Keratinocyte (primary cell): ENCODE measurements around the gene DPP10. TPM values are rescaled to one million over a fixed set of nuclear protein-coding genes. Genes with fewer than 3 reads are reported as not detected.

Experiments
- DNase-seq: peaks from one replicate; pipeline ENCODE4 v3.0.0-alpha.2; 2011; ENCODE audit warnings: low read depth, missing footprints, low spot score
- FAIRE-seq: peaks from 2 replicates; lab custom pipeline; 2011; peaks lifted over from hg19 to GRCh38; lab: Jason Lieb, UNC
- H2AFZ ChIP-seq: 2 replicates; pipeline ENCODE4 v1.6.0; 2012; ENCODE audit warnings: low read length, control low read depth, inconsistent platforms; ENCODE audit not compliant: control insufficient read depth
- H3K27ac ChIP-seq: 2 replicates; pipeline ENCODE4 v1.5.1; 2011; ENCODE audit warnings: low read length; ENCODE audit not compliant: control insufficient read depth, insufficient read depth
- H3K27me3 ChIP-seq: 3 replicates; pipeline ENCODE4 v1.6.0; 2011; ENCODE audit warnings: low read length; ENCODE audit not compliant: control insufficient read depth, insufficient read depth; ENCODE audit errors: extremely low read depth
- H3K36me3 ChIP-seq, 2 experiments: 2 replicates in 1 of 2; 3 replicates in 1 of 2; pipeline ENCODE4 v1.5.1; 2011; ENCODE audit warnings: low read length in 2 of 2, mild to moderate bottlenecking in 1 of 2; ENCODE audit not compliant: control insufficient read depth in 2 of 2, insufficient read depth in 2 of 2; ENCODE audit errors: extremely low read depth in 1 of 2
- H3K4me1 ChIP-seq: 3 replicates; pipeline ENCODE4 v1.5.1; 2011; ENCODE audit warnings: low read length; ENCODE audit not compliant: control insufficient read depth, insufficient read depth; ENCODE audit errors: extremely low read depth
- H3K4me2 ChIP-seq: 3 replicates; pipeline ENCODE4 v1.6.0; 2011; ENCODE audit warnings: low read depth, low read length; ENCODE audit not compliant: control insufficient read depth, insufficient read depth; ENCODE audit errors: extremely low read depth
- H3K4me3 ChIP-seq, 3 experiments: fragments of 200-600 bp in 1 of 3; sonication (generic) in 1 of 3; 2 replicates in 2 of 3; 3 replicates in 1 of 3; pipeline ENCODE4 v1.5.1; 2011 to 2016; ENCODE audit warnings: low read length in 3 of 3, mild to moderate bottlenecking in 3 of 3, control low read depth in 2 of 3, inconsistent platforms in 1 of 3, low read depth in 1 of 3, mixed read lengths in 1 of 3, mixed run types in 1 of 3, moderate library complexity in 1 of 3; ENCODE audit not compliant: control insufficient read depth in 2 of 3, insufficient read depth in 2 of 3; ENCODE audit errors: extremely low read depth in 1 of 3
- H3K79me2 ChIP-seq: 2 replicates; pipeline ENCODE4 v1.6.0; 2012; ENCODE audit warnings: low read length; ENCODE audit not compliant: control insufficient read depth, insufficient read depth
- H3K9ac ChIP-seq: 3 replicates; pipeline ENCODE4 v1.6.0; 2011; ENCODE audit warnings: low read length; ENCODE audit not compliant: control insufficient read depth, insufficient read depth; ENCODE audit errors: extremely low read depth
- H3K9me1 ChIP-seq: 3 replicates; pipeline ENCODE4 v1.6.0; 2011; ENCODE audit warnings: low read length; ENCODE audit not compliant: control insufficient read depth, insufficient read depth; ENCODE audit errors: extremely low read depth
- H3K9me3 ChIP-seq: 2 replicates; pipeline ENCODE4 v1.5.1; 2012; ENCODE audit warnings: low read depth, low read length; ENCODE audit not compliant: control insufficient read depth
- H4K20me1 ChIP-seq: 3 replicates; pipeline ENCODE4 v1.6.0; 2011; ENCODE audit warnings: low read length; ENCODE audit not compliant: control insufficient read depth, insufficient read depth; ENCODE audit errors: extremely low read depth
- CTCF ChIP-seq, 3 experiments: IDR thresholded peaks in 1 of 3; conservative IDR thresholded peaks in 1 of 3; optimal IDR thresholded peaks in 1 of 3; 2 replicates in 2 of 3; 3 replicates in 1 of 3; pipeline versions ENCODE3 to v1.5.1; 2011; ENCODE audit warnings: low read length in 3 of 3, mild to moderate bottlenecking in 3 of 3, moderate library complexity in 2 of 3, control low read depth in 1 of 3, inconsistent platforms in 1 of 3; ENCODE audit not compliant: insufficient read depth in 2 of 3; ENCODE audit errors: extremely low read depth in 1 of 3
- EZH2 ChIP-seq: IDR thresholded peaks from one replicate; pipeline ENCODE4 v1.6.1; 2012; ENCODE audit warnings: inconsistent platforms, mild to moderate bottlenecking, low read length, moderate library complexity
- dilution Hi-C: fragments of 300-500 bp; cut with MboI; formaldehyde crosslinking; loops from one replicate; pipeline ENCODE4 v1.7.0; 2020; ENCODE audit warnings: low sequenced_read_pairs; ENCODE audit not compliant: extremely low pct_ligation_motif_present
- polyA plus RNA-seq, 5 experiments: library from polyadenylated mRNA; depleted of rRNA in 3 of 5; stranded (reverse) in 3 of 5; stranded (forward) in 1 of 5; unstranded in 1 of 5; fragments of >200 nt; gene quantifications; 1 replicate in 1 of 5; 2 replicates in 3 of 5; 3 replicates in 1 of 5; pipeline versions ENCODE4 v1.2.1 to v1.2.3, GENCODE V29; 2011 to 2012; ENCODE audit warnings: missing spikeins in 2 of 5, low read depth in 1 of 5, low replicate concordance in 1 of 5

The DPP10 gene
- polyA plus RNA-seq, 1 donor (not counting 4 experiments of a cell fraction or from before 2014, with no cell fraction given) = not detected

GRCh38 chr2:114543236-114543766, 100.9 kb downstream of the DPP10 start:
- Histone ChIP-seq H3K9me1 (no peaks in the 10 kb centered on the region), H3K4me2 (no peak overlapping the region), H2AFZ (no peak overlapping the region), H4K20me1 (no peaks in the 10 kb centered on the region), H3K79me2 (no peaks in the 10 kb centered on the region), H3K4me3 (no peak overlapping the region), H3K4me1 (no peaks in the 10 kb centered on the region), H3K27me3 (no peaks in the 10 kb centered on the region), H3K9me3 (no peaks in the 10 kb centered on the region), H3K9ac (no peak overlapping the region), H3K36me3 (no peaks in the 10 kb centered on the region), H3K27ac (no peak overlapping the region)
- no peak for DNase-seq
- TF ChIP-seq EZH2 = no peak
- no peak for TF ChIP-seq CTCF (optimal IDR thresholded peaks at IDR 0.05 in 1 of 3, IDR thresholded peaks at IDR 0.05 in 1 of 3, conservative IDR thresholded peaks at IDR 0.05 in 1 of 3; ENCODE audit: extremely low read depth in 1 of 3, insufficient read depth in 2 of 3, low read length in 3 of 3)
- dilution Hi-C loops = no loop called here
- no peak for FAIRE-seq

DNA sequence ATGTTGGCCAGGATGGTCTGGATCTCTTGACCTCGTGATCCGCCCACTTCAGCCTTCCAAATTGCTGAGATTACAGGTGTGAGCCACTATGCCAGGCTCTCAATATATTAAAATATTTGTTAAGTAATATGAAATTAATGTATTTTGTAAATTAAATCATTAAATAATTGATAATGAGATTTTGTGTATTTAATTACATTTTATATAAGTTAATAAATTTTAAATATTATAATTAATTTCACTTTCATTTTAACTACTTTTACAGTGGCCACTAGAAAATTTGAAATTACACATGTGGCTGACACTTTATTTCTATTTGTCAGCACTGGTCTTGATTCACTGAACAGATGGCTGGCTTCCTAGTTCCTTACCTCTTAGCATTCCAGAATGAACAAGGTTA, 102.6 kb downstream of the DPP10 start:
- Histone ChIP-seq H3K4me3 (no peak overlapping the region), H3K79me2 (no peaks in the 10 kb centered on the region), H4K20me1 (no peaks in the 10 kb centered on the region), H2AFZ (no peak overlapping the region), H3K4me2 (no peak overlapping the region), H3K36me3 (no peaks in the 10 kb centered on the region), H3K9ac (no peak overlapping the region), H3K9me3 (no peaks in the 10 kb centered on the region), H3K4me1 (no peaks in the 10 kb centered on the region), H3K9me1 (no peaks in the 10 kb centered on the region), H3K27ac (no peak overlapping the region), H3K27me3 (no peaks in the 10 kb centered on the region)
- no peak for TF ChIP-seq CTCF (optimal IDR thresholded peaks at IDR 0.05 in 1 of 3, IDR thresholded peaks at IDR 0.05 in 1 of 3, conservative IDR thresholded peaks at IDR 0.05 in 1 of 3; ENCODE audit: extremely low read depth in 1 of 3, insufficient read depth in 2 of 3, low read length in 3 of 3)
- no peak for TF ChIP-seq EZH2
- FAIRE-seq (no peak), DNase-seq (no peak)
- dilution Hi-C loops = no loop called here
